Measurements from ENCODE around the gene XPO1. TPM values are rescaled to one million over a fixed set of nuclear protein-coding genes. Genes with fewer than 3 reads are reported as not detected.

Gene XPO1
- polyA plus RNA-seq, 1 donor from 2014 or later: 494 TPM

- Histone ChIP-seq H3K9ac (ENCODE audit: low read length) (no peak overlapping the region), H3K27ac (ENCODE audit: low read length) (no peak overlapping the region), H3K4me2 (ENCODE audit: low read length) (no peak overlapping the region), H3K27me3 (ENCODE audit: insufficient read depth, low read depth, low read length) (no peaks in the 10 kb centered on the region), H3K4me3 (ENCODE audit: low read length) (no peak overlapping the region), H3K9me3 (ENCODE audit: low read length) (no peaks in the 10 kb centered on the region), H3K79me2 (replicated peaks; ENCODE audit: insufficient read depth, low read length) (peaks cover 60% of the 10 kb centered on the region), H3K36me3 (ENCODE audit: insufficient read depth, low read length) (no peaks in the 10 kb centered on the region), H4K20me1 (ENCODE audit: insufficient read depth) (no peaks in the 10 kb centered on the region), H3K9me2 (ENCODE audit: insufficient read depth, low read length) (no peaks in the 10 kb centered on the region), H2AFZ (ENCODE audit: low read depth, low read length) (no peak overlapping the region), H3F3A (ENCODE audit: insufficient read depth, low read length, poor library complexity, severe bottlenecking) (no peaks in the 10 kb centered on the region)
- TF ChIP-seq RAD21 (conservative IDR thresholded peaks at IDR 0.05): no peak
- TF ChIP-seq, protein P1, sequence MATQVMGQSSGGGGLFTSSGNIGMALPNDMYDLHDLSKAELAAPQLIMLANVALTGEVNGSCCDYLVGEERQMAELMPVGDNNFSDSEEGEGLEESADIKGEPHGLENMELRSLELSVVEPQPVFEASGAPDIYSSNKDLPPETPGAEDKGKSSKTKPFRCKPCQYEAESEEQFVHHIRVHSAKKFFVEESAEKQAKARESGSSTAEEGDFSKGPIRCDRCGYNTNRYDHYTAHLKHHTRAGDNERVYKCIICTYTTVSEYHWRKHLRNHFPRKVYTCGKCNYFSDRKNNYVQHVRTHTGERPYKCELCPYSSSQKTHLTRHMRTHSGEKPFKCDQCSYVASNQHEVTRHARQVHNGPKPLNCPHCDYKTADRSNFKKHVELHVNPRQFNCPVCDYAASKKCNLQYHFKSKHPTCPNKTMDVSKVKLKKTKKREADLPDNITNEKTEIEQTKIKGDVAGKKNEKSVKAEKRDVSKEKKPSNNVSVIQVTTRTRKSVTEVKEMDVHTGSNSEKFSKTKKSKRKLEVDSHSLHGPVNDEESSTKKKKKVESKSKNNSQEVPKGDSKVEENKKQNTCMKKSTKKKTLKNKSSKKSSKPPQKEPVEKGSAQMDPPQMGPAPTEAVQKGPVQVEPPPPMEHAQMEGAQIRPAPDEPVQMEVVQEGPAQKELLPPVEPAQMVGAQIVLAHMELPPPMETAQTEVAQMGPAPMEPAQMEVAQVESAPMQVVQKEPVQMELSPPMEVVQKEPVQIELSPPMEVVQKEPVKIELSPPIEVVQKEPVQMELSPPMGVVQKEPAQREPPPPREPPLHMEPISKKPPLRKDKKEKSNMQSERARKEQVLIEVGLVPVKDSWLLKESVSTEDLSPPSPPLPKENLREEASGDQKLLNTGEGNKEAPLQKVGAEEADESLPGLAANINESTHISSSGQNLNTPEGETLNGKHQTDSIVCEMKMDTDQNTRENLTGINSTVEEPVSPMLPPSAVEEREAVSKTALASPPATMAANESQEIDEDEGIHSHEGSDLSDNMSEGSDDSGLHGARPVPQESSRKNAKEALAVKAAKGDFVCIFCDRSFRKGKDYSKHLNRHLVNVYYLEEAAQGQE (IDR thresholded peaks at IDR 0.05; ENCODE audit: borderline replicate concordance): no peak
- TF ChIP-seq, protein P2, sequence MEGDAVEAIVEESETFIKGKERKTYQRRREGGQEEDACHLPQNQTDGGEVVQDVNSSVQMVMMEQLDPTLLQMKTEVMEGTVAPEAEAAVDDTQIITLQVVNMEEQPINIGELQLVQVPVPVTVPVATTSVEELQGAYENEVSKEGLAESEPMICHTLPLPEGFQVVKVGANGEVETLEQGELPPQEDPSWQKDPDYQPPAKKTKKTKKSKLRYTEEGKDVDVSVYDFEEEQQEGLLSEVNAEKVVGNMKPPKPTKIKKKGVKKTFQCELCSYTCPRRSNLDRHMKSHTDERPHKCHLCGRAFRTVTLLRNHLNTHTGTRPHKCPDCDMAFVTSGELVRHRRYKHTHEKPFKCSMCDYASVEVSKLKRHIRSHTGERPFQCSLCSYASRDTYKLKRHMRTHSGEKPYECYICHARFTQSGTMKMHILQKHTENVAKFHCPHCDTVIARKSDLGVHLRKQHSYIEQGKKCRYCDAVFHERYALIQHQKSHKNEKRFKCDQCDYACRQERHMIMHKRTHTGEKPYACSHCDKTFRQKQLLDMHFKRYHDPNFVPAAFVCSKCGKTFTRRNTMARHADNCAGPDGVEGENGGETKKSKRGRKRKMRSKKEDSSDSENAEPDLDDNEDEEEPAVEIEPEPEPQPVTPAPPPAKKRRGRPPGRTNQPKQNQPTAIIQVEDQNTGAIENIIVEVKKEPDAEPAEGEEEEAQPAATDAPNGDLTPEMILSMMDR (IDR thresholded peaks at IDR 0.05; ENCODE audit: poor library complexity, severe bottlenecking): no peak
- no peak for TF ChIP-seq TAF1 (IDR thresholded peaks at IDR 0.05; ENCODE audit: low read depth)
- TF ChIP-seq SMC3 (conservative IDR thresholded peaks at IDR 0.05; ENCODE audit: poor library complexity): no peak
- no peak for TF ChIP-seq MXI1 (conservative IDR thresholded peaks at IDR 0.05; ENCODE audit: poor library complexity, severe bottlenecking)
- TF ChIP-seq EZH2 (IDR thresholded peaks at IDR 0.05; ENCODE audit: borderline replicate concordance, insufficient read depth, low read length, poor library complexity, severe bottlenecking): no peak
- no peak for TF ChIP-seq EP300 (conservative IDR thresholded peaks at IDR 0.05; ENCODE audit: poor library complexity, severe bottlenecking)
- TF ChIP-seq POLR2AphosphoS5 (IDR thresholded peaks at IDR 0.05): no peak
Observed at GRCh38 chr2:61431345-61431744, 106.8 kb downstream of the XPO1 start.

Other genes with a start within 250 kb of the XPO1 start
- 80.9 and 87.9 TPM in 2 replicates for gene USP34, start 67.3 kb downstream of the XPO1 start, polyA plus RNA-seq

Data from neural cell (in vitro differentiated cells).